Endometrial microvascular endothelial cells (primary cell): Measurements from ENCODE around the gene UPP2. TPM values are rescaled to one million over a fixed set of nuclear protein-coding genes. Genes with fewer than 3 reads are reported as not detected.

Experiments used
- in situ Hi-C: cut with HindIII; loops from 2 replicates; pipeline ENCODE4 v1.10.0; 2017; ENCODE audit warnings: low sequenced_read_pairs, low pct_unique_long_range_greater_than_20kb; ENCODE audit errors: inconsistent ontology term
- total RNA-seq: library from RNA; depleted of rRNA; stranded (reverse); fragments of >200 nt; gene quantifications from one replicate; pipeline ENCODE4 v1.2.3, GENCODE V29; 2015; ENCODE audit errors: inconsistent ontology term

The UPP2 gene
- total RNA-seq: not detected

DNA sequence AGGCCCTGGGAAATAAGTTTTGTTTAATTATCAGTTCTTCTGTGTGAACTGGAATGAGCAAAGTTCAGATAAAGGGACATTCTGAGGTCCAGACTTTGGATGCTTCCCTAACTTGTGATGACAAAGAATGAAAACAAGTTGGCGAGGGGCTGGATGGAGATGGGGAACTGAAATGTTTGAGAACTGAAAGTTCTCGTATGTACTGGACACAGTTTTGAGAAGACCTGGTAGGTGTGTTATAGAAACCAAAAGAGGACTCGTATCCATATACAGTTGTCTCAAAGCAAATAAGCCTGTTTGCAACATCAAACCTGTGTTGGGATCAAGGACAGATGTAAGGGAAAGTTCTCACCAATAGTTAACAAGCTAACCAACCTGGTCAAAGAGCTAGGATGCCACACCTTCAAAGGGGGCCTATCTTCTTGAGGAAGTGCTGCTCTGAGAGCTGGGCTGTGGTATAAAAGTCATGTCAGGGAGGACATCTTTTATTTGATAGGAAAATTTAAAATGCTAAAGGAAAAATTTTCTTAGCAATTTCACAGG is at the start of gene UPP2:
Gene UPP2, plus strand, starts transcription at position 493 of the 543 bp plus-strand sequence. CDS start 188 bp downstream, outside the sequence.
- in situ Hi-C loops: no loop called here

DNA sequence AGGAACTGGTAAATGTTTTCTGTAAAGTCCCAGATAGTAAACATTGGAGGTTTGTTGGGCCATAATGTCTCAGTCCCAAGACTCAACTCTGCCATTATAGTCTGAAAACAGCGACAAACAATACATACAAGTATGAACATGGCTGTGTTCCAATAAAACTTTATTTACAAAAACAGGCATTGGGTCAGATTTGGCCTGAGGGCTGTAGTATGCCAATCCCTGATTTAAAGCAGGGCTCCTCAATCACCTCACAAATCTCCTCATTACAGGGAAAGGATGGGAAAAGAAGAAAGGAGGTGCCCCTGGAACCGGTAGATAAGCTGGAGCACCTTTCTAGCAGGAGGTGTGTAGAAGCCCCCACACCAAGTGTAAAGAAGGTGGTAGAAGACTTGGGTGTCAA is 48.9 kb upstream of the UPP2 start:
- in situ Hi-C loops: no loop called here

DNA sequence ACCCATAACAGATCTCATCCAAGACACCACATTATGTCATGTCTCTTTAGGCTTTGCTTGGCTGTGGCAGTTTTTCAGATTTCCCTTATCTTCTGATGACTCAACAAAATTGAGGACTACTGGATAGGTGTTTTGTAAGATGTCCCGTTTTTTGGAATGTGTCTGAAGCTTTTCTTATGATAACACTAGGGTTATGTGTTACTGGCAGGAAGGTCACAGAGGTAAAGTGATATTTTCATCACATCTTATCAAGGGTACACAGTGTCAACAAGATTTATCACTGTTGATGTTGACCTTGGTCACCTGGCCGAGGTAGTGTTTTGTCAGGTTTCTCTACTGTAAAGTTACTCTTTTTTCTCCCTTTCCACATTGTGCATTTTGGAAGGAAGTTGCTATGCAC is 44.8 kb upstream of the UPP2 start:
- in situ Hi-C loops: no loop called here

DNA sequence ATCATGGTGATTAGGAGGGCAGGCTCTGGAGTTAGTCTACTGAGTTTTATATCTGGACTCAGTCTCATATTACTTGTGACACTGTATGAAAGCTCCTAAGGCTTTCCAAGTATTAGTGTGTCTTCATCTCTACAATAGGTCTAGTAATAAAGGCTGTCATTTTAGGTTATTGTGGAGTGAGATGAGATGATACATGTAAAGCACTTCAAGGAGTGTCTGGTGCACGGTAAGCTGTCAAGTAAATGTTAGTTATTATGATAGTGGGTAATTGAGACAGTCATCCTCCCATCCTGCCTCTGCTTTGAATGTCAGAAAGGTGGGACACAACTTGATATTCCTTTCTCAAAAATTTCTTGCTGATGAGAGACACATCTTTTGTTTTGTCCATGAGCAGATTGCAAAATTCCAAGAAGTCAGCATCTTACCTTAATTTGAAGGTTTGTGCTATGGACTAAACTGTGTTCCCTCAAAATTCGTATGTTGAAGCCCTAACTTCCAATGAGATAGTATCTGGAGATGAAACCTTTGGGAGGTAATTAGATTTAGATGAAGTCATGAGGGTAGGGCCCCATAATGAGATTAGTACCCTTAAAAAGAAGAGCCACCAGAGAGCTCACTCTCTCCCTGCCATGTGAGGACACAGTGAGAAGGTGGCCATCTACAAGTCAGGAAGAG is 41.4 kb upstream of the UPP2 start:
- in situ Hi-C loops: no loop called here

DNA sequence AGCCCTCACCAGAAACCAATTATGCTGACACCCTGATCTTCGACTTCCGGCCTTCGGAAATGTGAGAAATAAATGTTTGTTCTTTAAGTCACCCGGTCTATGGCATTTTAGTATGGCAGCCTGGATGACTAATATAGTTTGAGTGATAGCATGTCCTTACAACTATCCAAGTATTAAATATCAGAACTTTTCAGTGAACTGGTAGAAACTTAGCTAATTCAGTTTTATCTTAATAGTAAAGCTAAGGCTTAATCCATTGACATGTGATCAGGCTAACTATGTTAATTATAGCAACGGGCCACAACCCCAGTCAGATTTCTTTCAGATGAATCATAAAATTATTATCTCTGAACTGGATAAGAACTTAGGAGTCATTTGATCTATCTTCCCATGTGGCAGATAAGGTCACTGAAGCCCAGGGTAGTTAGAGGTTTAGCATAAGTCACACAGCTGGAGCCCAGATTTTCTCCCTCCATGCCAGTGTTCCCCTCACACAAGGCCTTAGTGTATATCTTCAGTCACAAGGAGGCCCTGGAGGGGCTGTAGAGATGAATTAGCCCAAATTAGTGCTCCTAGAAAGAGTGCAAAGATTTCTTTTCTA is 40.7 kb upstream of the UPP2 start:
- in situ Hi-C loops: no loop called here

DNA sequence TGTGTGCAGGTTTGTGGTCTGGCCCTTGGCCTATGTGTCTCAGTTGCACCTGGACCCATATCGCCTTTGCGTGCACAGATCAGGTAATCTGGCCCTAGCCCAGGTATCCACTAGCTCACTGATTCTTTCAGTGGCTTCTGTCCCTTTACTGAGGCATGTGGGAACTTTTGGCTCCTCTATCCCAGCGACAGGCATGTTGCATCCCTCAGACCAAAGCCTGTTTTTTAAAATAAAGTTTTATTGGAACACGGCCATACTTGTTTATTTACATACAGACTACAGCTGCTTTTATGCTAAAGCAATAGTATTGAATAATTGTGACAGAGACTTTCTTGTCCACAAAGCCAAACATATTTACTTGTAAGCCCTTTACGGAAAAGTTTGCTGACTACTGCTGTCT is 39.9 kb upstream of the UPP2 start:
- in situ Hi-C loops: no loop called here

DNA sequence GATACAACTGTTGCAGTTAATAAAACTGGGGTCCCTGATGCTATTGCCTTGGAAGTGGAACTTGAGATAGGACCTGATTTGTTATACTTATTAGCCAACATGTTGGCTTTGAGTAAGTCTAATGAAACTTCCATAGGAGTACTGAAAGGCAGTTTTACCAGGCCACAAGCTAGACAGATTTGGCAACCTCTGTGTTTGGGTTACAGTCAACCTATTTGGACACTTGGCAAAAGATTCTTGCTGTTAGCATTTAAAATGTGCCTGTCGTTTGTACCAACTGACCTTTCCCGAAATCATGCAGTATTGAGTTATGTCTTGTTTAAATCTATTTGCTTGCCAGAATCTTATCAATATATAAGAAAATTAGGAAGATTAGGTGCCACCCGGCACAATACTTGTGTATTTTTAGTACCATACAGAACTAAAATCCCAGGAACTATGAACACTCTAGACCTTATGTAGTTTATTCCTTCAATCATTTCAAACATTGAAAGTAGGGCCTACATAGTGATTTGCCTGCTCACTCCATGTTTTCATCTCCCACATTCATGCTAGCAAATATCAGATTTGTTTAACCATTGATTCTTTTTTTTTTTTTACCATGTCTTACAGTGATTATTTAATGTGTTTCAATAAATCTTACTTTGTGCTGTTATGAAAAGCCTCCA is 35.5 kb upstream of the UPP2 start:
- in situ Hi-C loops: no loop called here

DNA sequence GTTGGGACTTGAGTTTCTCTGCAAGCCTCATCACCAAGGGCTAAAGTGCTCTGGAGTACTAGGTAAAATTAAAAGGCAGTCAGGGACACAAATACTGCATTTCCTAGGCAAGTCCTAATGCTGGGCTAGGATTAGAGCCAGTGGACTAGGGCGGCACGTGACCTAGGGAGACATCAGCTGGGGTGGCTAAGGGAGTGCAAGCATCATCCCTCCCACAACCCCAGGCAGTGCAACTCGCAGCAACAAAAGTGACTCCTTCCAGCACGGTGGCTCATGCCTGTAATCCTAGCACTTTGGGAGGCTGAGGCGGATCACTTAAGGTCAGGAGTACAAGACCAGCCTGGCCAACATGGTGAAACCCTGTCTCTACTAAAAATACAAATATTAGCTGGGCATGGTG is 30.7 kb upstream of the UPP2 start:
- in situ Hi-C loops: no loop called here

DNA sequence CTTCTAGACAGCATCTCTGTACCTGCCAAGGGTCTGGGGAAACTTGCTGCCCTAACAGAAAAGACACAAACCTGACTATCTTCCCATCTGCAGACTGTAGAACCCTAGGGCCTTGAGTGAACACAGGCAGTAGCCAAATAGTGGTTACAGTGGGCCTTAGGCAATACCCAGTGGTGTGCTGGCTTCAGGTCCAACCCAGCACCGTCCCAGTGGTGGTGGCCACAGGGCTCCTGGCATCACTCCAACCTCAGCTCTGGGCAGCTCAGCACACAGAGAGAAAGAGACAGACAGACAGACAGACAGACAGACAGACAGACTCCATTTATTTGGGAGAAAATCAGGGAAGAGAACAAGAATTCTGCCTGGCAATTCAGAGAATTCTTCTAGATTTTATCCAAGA is 29.3 kb upstream of the UPP2 start:
- in situ Hi-C loops: no loop called here

DNA sequence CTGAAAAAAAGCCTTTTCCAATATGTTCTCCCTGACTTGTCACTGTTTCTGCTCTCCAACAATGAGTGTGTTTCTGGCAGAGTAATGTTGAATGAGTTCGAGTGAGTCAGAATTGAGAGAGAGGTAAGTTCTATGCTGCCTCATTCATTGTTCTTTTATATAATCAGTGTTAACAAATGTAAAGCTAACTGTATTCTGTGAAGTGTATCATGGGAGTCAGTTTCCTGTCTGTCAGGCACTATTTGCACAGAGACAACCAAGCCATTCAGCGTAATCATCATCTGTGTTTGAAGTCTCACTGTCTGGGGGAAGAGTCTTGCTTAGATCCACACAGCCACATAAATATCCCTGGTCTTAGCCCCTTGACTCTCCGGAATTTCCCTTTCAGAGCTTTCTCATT is 22.0 kb upstream of the UPP2 start:
- in situ Hi-C loops: no loop called here

DNA sequence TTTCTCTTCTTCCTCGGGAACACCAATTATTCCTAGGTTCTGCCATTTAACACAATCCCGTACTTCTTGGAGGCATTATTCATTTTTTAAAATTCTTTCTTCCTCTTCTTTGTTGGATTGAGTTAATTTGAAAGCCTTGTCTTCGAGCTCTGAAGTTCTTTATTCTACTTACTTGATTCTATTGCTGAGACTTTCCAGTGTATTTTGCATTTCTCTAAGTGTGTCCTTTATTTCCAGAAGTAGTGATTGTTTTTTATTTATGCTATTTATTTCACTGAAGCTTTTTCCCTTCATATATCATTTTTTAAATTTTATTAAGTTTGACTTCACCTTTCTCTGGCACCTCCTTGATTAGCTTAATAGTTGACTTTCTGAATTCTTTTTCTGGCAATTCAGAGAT is 13.6 kb upstream of the UPP2 start:
- in situ Hi-C loops: no loop called here

DNA sequence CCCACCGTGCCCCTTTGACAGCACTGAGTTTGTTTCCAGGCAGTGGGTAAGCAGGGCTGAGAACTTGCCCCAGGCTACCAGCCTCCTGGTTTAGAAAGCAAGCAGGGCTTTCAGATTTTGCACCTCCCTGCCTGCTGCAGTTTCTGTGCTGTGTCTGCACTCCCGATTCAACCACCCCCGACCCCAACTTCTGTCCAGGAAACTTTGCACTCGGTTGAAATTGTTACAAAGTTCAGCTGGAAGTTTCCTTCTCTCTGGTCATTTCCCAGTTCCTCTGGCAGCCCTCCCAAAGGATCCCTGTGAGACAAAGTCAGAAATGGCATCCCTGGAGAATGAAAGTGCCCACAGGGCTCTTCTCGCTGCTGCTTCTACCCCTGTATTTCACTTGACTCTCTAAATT is 12.4 kb upstream of the UPP2 start:
- in situ Hi-C loops: no loop called here

DNA sequence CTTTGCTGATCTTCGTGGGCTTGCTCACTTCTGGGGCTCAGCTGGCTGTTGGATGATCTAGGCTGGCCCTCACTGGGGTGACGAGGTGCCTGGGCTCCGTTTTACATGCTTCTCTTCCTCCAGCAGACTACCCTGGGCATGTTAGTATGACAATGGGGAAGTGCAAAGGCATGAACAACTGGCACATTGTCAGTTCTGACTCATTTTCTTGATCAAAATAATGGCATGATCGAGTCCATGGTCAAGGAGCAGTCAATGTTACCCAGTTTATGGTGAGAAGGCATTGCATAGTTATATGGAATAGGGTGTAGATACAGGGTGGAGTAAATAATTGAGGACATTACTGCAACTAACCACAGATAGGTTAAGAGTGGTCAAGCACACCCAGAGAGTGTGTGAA is 10.0 kb upstream of the UPP2 start:
- in situ Hi-C loops: no loop called here

DNA sequence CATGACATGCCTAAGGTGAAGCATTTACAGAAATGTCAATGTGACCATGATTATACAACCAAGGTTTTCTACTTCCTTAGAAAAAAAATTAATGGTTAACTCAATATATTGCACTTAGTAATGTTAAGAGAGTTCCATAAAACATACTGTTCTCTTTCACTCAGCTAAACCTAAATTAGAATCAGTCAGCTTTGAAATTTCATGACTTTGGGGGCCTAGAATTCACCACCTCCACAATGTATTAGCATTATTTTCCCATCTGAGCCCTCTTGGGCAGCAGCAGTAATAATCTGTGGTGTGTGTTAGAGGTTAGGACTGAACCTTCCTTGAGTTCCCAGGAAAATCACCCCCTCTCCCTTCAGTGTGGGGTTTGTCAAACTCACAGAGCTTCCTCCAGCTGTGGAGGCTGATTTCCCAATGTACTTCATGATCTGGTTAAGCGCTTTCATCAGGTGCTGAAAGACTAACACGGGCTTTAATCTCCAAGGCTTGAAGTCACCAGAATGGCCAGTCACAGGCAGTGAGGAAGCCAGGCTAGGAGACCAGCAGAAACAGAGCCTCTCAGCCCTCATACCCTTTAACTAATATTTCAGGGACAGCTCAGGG is 7.1 kb upstream of the UPP2 start:
- in situ Hi-C loops: no loop called here

DNA sequence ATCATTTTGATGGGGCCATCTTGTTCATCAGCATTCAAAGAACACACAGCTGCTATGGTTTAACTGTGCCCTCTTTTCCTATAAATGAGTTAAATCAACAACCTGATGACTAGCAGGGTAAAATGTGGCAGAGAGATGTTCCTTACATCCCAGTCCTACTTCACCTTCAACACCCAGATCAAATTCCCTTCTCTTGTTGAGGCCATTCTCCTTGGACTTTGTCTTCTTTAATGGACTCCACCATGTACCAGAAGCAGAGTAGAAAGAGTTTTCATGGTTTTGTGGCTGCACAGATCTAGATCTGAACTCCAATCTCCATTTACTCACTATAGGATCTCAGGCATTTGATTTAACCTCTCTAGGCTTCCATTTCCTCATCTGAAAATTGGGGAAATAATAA is 6.4 kb upstream of the UPP2 start:
- in situ Hi-C loops: no loop called here

DNA sequence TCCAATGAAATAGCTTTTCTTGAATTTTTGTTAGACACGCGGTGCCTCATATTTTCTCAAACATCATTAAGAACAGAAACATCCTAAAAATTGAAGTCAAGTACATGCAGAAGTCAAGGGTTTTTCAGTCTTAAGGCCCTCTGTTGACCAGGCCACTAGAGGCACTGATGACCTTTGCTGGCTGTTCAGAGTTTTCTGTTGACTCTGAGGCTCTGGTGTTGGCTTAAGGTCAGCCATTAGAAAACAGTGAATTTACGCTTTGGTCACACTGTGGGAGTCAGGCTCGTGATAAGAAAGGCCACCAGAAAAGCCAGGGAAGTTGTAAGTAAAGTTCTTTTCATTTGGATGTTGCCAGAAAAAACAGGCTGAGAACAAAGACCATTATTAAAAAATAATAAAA is 5.8 kb upstream of the UPP2 start:
- in situ Hi-C loops: no loop called here

DNA sequence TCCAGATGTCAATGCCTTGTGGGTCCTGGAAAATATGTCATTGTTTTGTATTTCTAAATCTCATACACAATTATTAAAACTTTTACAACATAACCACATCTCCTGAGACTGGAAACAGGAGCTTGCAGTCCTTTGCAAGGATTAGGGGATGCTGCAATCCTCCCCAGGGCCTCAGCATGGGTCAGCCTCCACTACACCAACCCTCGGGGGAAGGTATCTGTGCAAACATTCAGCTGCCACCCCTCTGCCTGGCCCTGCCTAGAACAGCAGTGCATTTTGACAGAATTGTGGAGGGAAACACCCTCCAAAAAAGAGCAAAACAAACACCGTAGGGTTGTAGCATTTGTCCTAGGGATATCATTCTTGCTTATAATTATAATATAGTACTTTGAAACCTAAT is 4.2 kb upstream of the UPP2 start:
- in situ Hi-C loops: no loop called here

DNA sequence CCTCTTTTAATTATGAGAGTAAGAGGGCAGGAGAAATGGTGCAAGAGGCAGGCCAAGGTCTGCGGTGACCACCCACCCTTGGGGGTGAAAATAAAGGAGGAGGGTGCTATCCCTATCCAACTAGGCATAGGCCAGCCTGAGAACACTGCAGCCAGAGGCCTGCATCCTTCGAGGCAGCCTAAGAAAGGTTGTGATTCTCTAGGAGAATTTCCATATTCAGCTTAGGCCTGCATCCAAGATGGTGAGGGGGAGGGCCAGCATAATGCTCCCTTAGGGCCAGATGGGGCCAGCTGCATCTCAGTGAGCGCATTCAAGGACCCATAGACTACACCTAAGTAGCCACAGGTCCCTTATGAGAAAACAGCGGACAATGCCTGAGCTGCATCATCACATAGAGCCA is 3.5 kb upstream of the UPP2 start:
- in situ Hi-C loops: no loop called here

DNA sequence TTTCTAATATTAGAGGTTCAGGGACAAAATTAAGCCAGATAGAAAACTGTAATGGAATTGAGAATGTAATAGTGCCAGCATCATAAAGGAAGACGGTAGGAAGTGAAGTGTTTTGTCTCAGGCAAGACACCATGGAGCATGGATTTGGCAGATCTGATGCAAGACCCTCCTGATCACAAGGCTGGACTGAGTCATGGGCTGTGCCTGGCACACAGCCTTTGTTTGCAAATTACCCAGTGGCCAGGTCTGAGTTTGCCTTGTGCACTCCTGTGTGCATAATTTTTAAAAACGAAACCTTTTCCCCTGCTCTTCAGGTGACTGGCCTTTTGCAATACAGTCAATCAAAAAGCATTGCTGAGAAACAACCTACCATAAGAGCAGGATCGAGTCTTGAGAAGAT is 2.0 kb upstream of the UPP2 start:
- in situ Hi-C loops: no loop called here

DNA sequence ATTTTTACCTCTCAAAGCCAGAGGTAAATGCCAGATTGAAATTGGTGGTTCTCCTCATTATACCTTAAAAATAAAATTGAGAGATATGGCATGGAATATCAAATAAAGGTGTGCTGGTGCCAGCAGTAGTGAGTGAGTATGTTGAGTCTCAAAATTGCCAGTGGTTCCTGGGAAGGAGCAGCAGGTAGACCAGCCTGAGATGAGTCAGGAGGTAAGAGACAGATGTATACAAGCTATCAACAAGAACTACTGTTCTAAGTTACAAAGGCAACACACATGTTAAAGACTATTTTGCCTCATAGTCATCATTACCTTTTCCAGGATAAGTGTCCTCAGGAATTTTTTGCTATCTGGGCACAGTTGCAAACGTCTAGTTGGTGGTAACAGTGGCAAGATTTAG is 1.3 kb upstream of the UPP2 start:
- in situ Hi-C loops: no loop called here
